Activated T-cell treated with anti-CD3 and anti-CD28 coated beads, Interleukin-2, amount 50 U/mL, for 1 hour (primary cell): ENCODE results near the gene PUM1.

Source experiments
- DNase-seq: peaks from one replicate; pipeline ENCODE4 v3.0.0-alpha.2; 2020

Gene PUM1

GRCh38 chr1:30903343-30904034 lies 162.0 kb downstream of the PUM1 start:
- DNase-seq: no peak

DNA sequence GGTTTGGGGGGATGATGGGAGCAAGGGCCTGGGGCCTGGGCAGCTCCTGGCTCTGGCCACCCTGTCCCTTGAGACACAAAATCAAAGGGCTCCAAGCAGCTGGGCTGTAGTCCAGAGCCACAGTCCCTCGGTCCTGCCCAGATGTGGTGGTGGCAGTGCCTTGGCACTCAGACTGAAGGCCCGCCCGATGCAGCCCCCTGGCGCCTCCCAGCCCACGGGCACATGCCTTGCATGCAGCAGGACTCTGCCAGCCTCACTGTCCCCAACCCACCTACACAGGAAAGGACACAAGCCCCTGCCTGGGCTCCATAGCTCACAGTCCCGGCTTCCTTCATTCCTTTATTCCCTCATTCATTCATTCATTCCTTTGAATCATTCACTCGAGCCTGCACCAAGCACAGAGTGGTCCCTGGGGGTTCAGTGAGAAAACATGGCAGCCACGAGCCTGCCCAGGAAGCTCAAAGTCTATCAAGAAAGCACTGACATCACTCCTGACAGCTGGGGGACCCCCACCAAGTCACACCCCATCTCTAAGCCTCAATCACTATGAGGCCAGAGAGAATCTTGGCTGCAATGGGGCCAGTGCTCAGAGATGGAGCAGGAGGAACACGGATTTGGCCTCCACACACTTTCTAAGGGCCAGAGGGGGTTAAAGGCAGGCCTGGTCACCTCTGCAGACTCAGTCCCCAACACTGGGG lies 162.8 kb downstream of the PUM1 start:
- DNase-seq: no peak

DNA sequence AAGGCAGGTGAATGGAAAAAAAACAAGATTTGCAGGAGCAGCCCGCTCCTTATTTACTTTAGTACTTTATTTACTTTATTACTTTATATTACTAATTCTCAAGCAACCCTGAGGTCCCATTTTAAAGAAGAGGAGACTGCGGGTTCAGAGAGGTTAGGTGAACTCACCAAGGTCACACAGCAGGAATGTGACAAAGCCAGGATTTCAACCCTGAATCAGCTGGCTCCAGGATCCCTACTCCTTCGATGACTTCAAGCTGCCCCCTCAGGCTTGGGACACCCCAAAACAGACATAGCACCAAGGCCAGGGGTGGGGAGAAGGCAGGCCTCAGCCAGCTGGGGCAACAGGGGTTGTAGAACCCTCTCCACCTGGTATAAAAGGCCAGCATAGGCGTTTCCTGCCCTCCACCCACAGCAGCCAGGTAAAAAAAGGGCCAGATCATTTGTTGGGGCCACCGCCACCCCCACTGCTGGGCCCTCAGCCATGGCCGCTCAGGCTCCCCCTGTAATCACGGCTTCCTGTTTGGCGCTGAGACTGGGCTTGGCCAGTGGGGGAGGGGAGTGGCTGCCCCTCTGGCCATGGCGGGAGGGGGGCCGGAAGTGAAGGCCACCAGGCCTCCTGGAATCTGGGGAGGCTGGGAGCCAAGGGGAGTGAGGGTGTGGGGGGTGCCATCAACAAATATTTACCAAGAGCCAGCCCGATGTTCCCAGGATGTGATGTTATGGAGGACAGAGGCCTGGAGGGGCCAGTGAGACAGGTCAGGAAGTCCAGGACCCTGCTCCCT lies 163.5 kb downstream of the PUM1 start:
- no peak for DNase-seq

- no peak for DNase-seq
Measured at GRCh38 chr1:30900931-30901560, 164.5 kb downstream of the PUM1 start.

GRCh38 chr1:30900486-30900885 lies 165.0 kb downstream of the PUM1 start:
- no peak for DNase-seq

DNA sequence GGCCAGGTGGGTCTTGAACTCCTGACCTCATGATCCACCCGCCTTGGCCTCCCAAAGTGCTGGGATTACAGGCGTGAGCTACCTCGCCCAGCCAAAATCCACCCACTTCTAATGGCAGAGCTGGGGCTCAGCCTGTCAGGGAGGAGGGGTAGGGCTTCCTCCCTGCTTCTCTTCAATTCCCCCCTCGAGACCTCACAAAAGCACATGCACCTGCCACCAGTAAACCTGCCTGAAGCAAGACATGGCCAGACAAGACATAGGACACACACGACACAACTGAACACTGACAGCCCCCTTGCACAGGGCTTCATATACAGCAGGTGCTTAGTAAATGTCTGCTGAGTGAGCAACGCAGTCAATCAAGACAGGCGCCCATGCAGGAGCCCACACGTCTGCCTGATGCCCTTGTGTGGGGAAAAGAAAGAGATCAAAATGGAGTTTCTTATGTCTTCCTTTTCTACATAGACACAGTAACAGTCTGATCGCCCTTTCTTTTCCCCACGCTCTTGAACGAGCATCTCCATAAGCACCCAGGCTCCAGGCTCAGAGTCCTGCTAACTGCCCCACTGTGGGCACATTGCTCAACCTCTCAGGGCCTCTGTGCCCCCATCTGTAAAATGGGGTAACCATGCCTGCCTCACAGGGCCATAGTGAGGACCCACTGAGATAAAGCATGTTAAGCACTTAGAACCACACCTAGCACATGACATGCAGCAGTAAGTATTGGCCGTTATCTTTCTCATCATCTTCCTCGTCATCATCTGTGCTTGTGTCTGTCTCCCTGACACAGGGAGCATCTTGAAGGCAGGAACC lies 165.7 kb downstream of the PUM1 start:
- no peak for DNase-seq

- DNase-seq: no peak
Measured at GRCh38 chr1:30898031-30898815, 167.3 kb downstream of the PUM1 start.

- DNase-seq: no peak
Measured at GRCh38 chr1:30896905-30897304, 168.6 kb downstream of the PUM1 start.

DNA sequence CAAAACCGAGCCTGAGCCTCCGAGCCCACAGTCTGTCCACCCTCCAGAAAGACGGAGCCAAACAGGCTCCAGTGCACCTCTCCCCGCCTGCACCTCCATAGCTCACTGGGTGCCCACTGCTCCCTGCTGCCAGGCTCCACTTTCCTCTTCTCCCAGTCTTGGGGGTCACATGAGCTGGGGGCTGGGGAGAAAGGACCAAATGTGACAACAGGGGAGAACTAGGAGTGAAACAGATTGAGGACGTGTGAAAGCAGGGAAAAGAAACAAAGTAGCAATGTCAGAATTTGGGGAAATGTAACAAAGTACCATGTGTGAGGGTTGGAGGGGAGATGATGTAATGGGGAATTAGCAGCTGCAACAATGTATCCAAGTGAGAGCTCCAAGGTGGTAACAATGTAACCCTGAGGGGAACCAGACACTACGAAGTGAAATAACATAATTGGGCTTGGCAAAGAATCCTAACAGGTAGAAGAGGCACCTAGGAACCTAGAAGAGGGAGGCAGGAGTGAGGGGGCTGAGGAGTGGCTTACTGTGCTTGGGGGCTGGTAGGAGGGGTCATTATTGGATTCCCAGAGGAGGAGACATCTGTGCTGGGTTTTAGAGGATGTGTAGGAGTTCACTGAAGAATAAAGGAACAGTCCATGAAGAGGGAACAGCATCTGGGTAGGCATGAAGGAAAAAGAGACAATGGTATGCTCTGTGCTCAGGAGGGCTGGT lies 169.4 kb downstream of the PUM1 start:
- no peak for DNase-seq

- no peak for DNase-seq
Measured at GRCh38 chr1:30895382-30895943, 170.1 kb downstream of the PUM1 start.

GRCh38 chr1:30894508-30894973 lies 171.0 kb downstream of the PUM1 start:
- no peak for DNase-seq

- no peak for DNase-seq
Measured at GRCh38 chr1:30893776-30894507, 171.6 kb downstream of the PUM1 start.

- DNase-seq: no peak
Measured at GRCh38 chr1:30892671-30893073, 172.8 kb downstream of the PUM1 start.

DNA sequence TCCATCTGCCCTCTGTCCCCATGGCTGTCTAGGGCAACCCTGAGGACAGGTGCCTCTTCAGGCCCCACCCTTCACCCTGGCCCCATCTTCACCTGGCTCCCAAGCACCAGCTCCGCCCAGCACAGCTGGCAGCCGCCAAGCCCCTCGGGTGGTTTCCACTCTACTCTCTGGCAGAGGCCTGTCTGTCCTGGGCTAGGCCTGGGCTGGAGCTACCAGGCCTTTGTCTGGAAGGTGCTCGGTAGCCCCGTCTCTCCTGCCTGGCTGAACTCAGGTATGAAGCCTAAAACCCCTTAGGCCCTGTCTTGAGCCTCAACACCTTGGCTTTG lies 174.3 kb downstream of the PUM1 start:
- no peak for DNase-seq

GRCh38 chr1:30890502-30891226 lies 174.9 kb downstream of the PUM1 start:
- no peak for DNase-seq

DNA sequence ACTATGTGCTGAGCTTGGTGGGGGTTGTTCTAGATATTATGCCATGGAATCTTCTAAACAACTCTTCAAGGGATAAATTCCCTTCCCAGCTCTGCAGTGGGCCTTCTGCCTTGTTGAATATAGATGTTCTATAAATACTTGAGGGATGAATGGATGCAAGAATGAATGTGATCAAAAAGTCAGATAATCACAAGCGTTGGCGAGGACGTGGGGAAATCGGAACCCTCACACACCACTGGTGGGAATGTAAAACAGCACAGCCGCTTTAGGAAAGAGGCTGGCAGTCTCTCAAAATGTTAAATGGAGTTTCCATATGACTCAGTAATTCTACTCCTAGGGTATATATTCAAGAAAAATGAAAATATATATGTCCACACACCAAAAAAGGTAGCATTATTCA lies 176.0 kb downstream of the PUM1 start:
- DNase-seq: no peak

DNA sequence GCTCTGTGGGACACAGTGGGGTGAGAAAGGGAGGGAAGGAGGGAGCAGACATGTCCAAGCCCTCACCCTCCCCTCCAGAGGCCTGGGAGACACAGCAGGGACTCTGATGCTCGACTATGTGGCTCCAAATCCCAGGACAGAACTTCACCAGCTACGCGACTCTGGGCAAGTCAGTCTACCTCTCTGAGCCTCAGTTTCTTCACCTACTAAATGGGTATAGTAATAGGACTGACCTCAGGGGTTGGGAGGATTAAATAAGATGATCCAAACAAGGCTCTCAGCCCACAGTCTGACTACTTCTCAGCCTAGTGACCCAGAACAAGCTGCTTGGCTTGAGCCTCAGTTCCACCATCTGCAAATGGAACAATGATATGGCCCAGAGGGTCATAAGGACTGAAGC lies 176.5 kb downstream of the PUM1 start:
- no peak for DNase-seq

DNA sequence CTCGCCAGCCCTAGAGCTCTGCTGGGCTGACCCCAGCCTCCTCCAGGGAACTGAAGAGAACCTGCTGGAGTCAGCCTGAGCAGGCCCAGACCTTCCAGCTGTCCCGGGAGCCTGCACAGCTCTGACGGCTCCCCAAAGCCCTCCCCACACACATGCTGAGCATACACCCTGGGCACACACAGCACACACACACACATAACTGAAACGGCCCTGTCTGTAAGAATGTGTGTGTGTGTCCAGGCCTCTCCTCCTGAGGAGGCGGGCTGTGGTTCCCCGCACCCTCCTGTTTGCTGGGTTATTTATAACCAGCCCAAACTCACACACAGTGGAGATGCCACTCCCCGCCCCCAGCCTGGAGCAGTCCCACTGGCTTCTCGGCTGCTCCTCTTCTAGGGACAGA lies 177.1 kb downstream of the PUM1 start:
- DNase-seq: no peak
